GM12892 (cell line): ENCODE results near the gene AMOTL1.

ENCODE experiments used
- POLR2A ChIP-seq: IDR thresholded peaks from 2 replicates; pipeline ENCODE4 v1.6.1; 2011; ENCODE audit warnings: low read depth, low read length, control low read depth
- POLR2AphosphoS5 ChIP-seq: IDR thresholded peaks from 2 replicates; pipeline ENCODE4 v1.6.1; 2011; ENCODE audit warnings: low read depth, low read length, control low read depth

GRCh38 chr11:94719876-94720275 lies 48.3 kb upstream of the AMOTL1 start:
- TF ChIP-seq POLR2A (no peak), POLR2AphosphoS5 (no peak)
